Activated naive CD4-positive, alpha-beta T cell treated with anti-CD3 and anti-CD28 coated beads, Interleukin-2, amount 50 U/mL, for 24 hours (primary cell): ENCODE data around the gene MRFAP1L1.
"Not testable (repeated sequence)": the region's sequence is repeated elsewhere in the genome, so short reads cannot be mapped to it uniquely, and the experiment has no call there.

Experiments used
- H3K27ac Mint-ChIP-seq: one replicate; pipeline ENCODE4 v1.8.0; 2021; ENCODE audit warnings: mild to moderate bottlenecking, mixed read lengths
- H3K27me3 Mint-ChIP-seq: one replicate; pipeline ENCODE4 v1.8.0; 2021; ENCODE audit warnings: mixed read lengths
- H3K36me3 Mint-ChIP-seq: one replicate; pipeline ENCODE4 v1.8.0; 2021; ENCODE audit warnings: mixed read lengths
- H3K4me1 Mint-ChIP-seq: one replicate; pipeline ENCODE4 v1.8.0; 2021; ENCODE audit warnings: mixed read lengths
- H3K4me3 Mint-ChIP-seq: one replicate; pipeline ENCODE4 v1.8.0; 2021; ENCODE audit warnings: mild to moderate bottlenecking, mixed read lengths
- H3K9me3 Mint-ChIP-seq: one replicate; pipeline ENCODE4 v1.8.0; 2021; ENCODE audit warnings: mixed read lengths

Gene MRFAP1L1

DNA sequence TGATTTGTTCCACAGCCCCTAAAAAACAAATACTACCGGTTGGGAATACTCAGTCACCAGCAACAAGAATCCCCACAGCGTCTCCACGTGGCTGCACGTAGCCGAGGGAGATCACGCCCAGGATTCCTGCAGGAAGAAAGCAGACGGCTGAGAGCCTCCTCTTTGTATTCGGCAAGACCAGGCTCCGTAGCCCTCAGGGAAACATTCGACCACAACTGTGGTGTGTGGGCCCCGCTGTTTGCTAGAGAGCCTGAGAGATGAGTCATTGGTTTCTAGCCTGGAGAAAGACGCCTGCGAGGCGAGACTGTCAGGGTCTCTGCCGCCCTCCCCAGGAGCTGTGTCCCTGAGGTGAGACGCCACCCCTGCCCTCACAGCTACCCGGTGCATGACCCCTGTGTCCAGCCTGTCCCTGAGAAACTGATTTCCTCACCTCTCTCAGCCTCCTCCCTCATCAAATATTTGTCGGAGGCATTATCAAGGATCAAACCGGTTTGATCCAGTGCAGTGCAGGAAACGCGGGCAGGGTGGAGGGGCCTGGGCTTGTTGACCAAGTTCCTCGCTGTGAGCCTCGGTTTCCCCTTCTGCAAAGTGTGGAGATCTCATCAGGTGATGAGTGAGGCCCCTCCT, 20.7 kb downstream of the MRFAP1L1 start:
- Mint-ChIP-seq H3K4me1 (peaks cover 63% of the 10 kb centered on the region), H3K9me3 (no peaks in the 10 kb centered on the region), H3K36me3 (no peaks in the 10 kb centered on the region), H3K27me3 (no peaks in the 10 kb centered on the region), H3K27ac (peak overlapping the region; percentile 53), H3K4me3 (peak overlapping the region; percentile 74)

DNA sequence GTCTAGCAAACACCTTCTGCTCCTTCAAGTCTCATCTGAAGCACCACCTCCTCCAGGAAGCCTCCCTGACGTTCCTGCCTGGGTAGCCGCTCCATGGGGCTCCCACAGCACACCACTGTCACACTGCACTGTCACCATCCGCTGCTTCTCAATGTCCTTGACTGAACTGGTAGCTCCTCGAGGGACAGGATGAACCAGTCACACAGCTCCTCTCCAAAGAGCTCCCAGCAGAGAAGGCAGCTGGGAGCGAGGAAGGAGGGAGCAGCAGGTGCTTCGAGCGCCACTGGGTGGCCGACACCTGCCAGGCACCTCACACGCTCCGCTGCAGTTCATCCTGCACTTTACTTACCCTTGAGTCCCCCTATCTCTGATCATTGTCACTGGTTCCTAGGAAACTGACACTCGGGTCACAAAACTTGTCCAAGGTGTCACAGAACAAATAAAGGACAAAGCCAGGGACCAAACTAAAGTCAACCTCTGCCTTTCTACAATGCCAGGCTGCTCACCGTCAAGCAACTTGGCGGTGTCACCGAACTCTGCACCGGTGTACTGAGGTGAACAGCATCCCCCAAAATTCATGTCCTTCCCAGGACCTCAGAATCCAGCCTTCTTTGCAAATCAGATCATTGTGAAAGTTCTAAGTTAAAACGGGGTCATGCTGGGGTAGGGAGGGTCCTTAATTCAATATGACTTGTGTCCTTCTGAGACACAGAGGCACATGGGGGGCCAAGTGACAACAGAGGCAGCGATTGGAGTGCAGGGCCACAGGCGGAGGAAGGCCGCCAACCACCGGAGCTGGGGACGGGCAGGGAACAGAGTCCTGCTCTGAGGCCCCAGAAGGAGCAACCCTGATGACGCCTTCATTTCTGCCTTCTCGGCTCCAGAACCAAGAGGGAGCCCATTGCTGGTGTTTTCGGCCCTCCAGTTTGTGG, 21.5 kb downstream of the MRFAP1L1 start:
- H3K36me3 Mint-ChIP-seq: no peaks in the 10 kb centered on the region
- no peak overlapping the region for H3K27ac Mint-ChIP-seq
- H3K27me3 Mint-ChIP-seq: no peaks in the 10 kb centered on the region
- no peak overlapping the region for H3K4me3 Mint-ChIP-seq
- peaks cover 55% of the 10 kb centered on the region for H3K4me1 Mint-ChIP-seq
- no peaks in the 10 kb centered on the region for H3K9me3 Mint-ChIP-seq

DNA sequence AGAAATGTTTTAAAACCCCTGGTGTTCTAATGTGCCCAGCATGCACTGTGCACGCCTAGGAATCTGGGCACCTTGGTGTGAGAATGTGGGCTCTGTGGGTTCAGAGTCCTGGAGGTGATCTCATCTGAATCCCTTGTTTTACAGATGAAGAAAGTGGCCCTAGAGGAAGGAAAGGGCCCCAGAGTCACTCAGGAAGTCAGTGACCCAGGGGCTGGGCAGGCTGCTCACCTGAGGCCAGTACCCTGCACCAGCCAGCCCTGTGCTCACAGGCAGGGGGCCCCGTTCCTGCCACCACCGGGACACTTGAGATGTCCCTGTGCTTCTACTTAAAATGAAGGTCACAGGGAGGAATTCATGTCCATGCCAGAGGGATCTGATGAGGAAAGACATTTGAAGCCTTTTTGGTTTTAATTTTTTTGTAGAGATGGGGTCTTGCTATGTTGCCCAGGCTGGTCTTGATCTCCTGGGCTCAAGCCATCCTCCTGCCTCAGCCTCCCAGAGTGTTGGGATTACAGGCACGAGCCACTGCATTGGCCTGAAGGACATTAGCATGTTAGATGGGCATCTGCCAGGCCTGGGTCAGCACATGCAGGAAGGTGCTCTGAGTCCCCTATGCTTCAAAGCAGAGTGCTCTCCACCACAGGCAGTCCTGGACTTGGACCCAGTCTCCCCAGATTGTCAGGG, 23.4 kb downstream of the MRFAP1L1 start:
- no peak overlapping the region for H3K27ac Mint-ChIP-seq
- no peaks in the 10 kb centered on the region for H3K9me3 Mint-ChIP-seq
- no peaks in the 10 kb centered on the region for H3K27me3 Mint-ChIP-seq
- H3K36me3 Mint-ChIP-seq: no peaks in the 10 kb centered on the region
- peaks cover 43% of the 10 kb centered on the region for H3K4me1 Mint-ChIP-seq
- no peak overlapping the region for H3K4me3 Mint-ChIP-seq

DNA sequence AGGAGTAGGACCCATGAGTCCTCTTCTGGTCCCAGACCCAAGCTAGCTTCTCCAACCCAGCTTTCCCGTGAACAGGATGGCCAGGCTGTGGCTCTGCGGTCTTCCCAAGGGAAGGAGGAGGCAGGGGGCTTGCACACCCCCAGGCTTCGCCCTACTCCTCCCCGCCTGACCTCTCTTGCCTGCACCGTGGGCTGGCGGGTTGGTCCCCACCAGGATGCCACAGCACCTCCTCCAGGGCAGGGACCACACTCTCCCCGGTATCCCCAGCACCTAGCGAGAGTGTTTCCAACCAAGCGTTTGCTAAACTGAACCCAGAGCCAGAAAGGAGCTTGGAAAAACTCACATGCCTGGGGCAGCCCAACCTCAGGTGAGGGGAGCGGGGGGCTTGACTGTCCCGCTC, 25.0 kb downstream of the MRFAP1L1 start:
- peaks cover 5% of the 10 kb centered on the region for H3K36me3 Mint-ChIP-seq
- no peaks in the 10 kb centered on the region for H3K27me3 Mint-ChIP-seq
- H3K27ac Mint-ChIP-seq: no peak overlapping the region
- H3K9me3 Mint-ChIP-seq: no peaks in the 10 kb centered on the region
- peaks cover 27% of the 10 kb centered on the region for H3K4me1 Mint-ChIP-seq
- no peak overlapping the region for H3K4me3 Mint-ChIP-seq

GRCh38 chr4:6682862-6683590, 26.6 kb downstream of the MRFAP1L1 start:
- Mint-ChIP-seq H3K9me3 (no peaks in the 10 kb centered on the region), H3K27ac (no peak overlapping the region), H3K4me3 (no peak overlapping the region), H3K36me3 (peaks cover 9% of the 10 kb centered on the region), H3K27me3 (no peaks in the 10 kb centered on the region), H3K4me1 (peaks cover 22% of the 10 kb centered on the region)

DNA sequence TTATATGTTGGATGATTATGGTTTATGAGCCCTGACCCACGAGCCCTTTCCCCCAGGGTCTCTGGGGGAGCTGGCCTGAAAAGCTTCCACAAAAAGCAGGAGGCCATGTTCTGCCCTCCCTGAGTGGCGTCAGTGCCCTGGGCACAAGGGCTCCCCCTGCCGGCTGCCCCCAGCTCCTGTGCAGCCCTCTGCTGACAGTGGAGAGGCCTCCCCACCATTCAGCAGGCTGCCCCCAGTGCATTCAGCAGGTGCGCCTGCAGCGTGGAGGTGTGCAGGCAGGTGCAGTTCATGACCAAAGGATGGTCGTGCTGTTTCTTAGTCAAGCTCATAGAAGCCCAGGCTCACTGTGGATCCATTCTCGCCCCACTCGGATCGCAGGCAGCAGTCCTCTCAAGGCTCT, 28.5 kb downstream of the MRFAP1L1 start:
- Mint-ChIP-seq H3K36me3 (peaks cover 16% of the 10 kb centered on the region), H3K9me3 (no peaks in the 10 kb centered on the region), H3K27me3 (no peaks in the 10 kb centered on the region), H3K27ac (no peak overlapping the region), H3K4me3 (no peak overlapping the region), H3K4me1 (peaks cover 28% of the 10 kb centered on the region)

- Mint-ChIP-seq H3K9me3 (no peaks in the 10 kb centered on the region), H3K27ac (peak overlapping the region; percentile 53), H3K4me1 (peaks cover 35% of the 10 kb centered on the region)
Measured at GRCh38 chr4:6680372-6681034, 29.2 kb downstream of the MRFAP1L1 start.

GRCh38 chr4:6676722-6677558, 32.7 kb downstream of the MRFAP1L1 start:
- Mint-ChIP-seq H3K9me3 (no peaks in the 10 kb centered on the region), H3K36me3 (peaks cover 28% of the 10 kb centered on the region), H3K27ac (peak overlapping the region; percentile 100), H3K27me3 (no peaks in the 10 kb centered on the region), H3K4me3 (peak overlapping the region; percentile 97), H3K4me1 (peaks cover 49% of the 10 kb centered on the region)

More at GRCh38 chr4:6680372-6681034, 29.2 kb downstream of the MRFAP1L1 start:
- Mint-ChIP-seq H3K36me3 (peaks cover 21% of the 10 kb centered on the region), H3K27me3 (no peaks in the 10 kb centered on the region), H3K4me3 (no peak overlapping the region)

DNA sequence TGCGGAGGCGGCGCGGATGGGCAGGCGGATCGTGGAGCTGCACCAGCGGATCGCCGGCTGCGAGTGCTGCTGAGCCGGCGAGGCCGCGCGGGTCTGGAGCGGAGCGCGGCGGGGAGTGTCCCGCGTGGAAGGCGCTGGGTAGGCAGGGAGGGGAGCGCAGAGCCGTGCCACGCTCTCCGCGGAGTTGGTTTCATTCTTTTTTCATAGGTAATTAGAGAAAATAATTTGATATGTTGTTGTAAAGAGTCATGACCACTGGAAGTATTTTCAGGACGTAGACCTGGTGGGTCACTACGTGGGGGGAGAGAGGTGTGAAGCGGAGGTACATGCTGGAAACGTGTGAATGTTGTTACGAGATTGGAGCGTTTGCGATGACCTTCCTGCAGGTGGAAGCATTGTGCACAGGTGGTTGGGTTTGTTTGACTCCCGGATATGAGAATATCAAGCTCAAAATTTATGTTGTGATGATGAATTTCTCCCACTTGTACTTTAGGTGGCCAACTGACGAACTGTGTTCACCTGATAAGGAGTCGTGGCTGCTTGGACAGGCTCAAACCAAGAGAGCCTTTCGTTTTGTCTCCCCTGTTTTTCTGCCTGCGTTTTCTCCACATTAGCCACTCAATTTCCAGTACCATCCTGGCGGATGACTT, 35.0 kb downstream of the MRFAP1L1 start:
- Mint-ChIP-seq H3K27me3 (no peaks in the 10 kb centered on the region), H3K9me3 (no peaks in the 10 kb centered on the region), H3K4me1 (peaks cover 56% of the 10 kb centered on the region)

GRCh38 chr4:6673660-6674499, 35.8 kb downstream of the MRFAP1L1 start:
- H3K4me3 Mint-ChIP-seq: peak overlapping the region; percentile 97
- peak overlapping the region; percentile 100 for H3K27ac Mint-ChIP-seq
- H3K4me1 Mint-ChIP-seq: peaks cover 52% of the 10 kb centered on the region
- no peaks in the 10 kb centered on the region for H3K9me3 Mint-ChIP-seq
- H3K27me3 Mint-ChIP-seq: no peaks in the 10 kb centered on the region
- H3K36me3 Mint-ChIP-seq: peaks cover 19% of the 10 kb centered on the region

More for the DNA sequence above, 35.0 kb downstream of the MRFAP1L1 start:
- Mint-ChIP-seq H3K36me3 (peaks cover 23% of the 10 kb centered on the region), H3K27ac (peak overlapping the region; percentile 100), H3K4me3 (peak overlapping the region; percentile 97)

- Mint-ChIP-seq H3K36me3 (peaks cover 19% of the 10 kb centered on the region), H3K4me1 (peaks cover 46% of the 10 kb centered on the region), H3K4me3 (peak overlapping the region; percentile 97), H3K27ac (peak overlapping the region; percentile 100)
- H3K9me3 Mint-ChIP-seq, H3K27me3 Mint-ChIP-seq: not testable (repeated sequence)
Measured at GRCh38 chr4:6673191-6673659, 36.4 kb downstream of the MRFAP1L1 start.

DNA sequence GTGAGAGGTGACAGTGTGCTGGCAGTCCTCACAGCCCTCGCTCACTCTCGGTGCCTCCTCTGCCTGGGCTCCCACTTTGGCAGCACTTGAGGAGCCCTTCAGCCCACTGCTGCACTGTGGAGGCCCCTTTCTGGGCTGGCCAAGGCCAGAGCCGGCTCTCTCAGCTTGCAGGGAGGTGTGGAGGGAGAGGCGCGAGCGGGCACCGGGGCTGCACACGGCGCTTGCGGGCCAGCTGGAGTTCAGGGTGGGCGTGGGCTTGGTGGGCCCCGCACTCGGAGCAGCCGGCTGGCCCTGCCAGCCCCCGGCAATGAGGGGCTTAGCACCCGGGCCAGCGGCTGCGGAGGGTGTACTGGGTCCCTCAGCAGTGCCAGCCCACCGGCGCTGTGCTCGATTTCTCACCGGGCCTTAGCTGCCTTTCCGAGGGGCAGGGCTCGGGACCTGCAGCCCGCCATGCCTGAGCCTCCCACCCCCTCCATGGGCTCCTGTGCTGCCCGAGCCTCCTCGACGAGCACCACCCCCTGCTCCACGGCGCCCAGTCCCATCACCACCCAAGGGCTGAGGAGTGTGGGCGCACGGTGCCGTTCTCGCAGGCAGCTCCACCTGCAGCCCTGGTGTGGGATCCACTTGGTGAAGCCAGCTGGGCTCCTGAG, 37.0 kb downstream of the MRFAP1L1 start:
- Mint-ChIP-seq H3K4me3 (peak overlapping the region; percentile 97), H3K36me3 (peaks cover 19% of the 10 kb centered on the region), H3K4me1 (peaks cover 43% of the 10 kb centered on the region)
- H3K27ac Mint-ChIP-seq, H3K9me3 Mint-ChIP-seq, H3K27me3 Mint-ChIP-seq: not testable (repeated sequence)
